Measurements from ENCODE around the gene TMEM222. TPM values are rescaled to one million over a fixed set of nuclear protein-coding genes. Genes with fewer than 3 reads are reported as not detected.

TMEM222 gene
- total and polyA plus RNA-seq, 5 donors from 2014 or later: 26.3 to 71.2 (median 64.3) TPM

GRCh38 chr1:27300341-27301051 is 21.5 kb upstream of the TMEM222 start:
- H3K27me3 ChIP-seq (ENCODE audit: control insufficient read depth, insufficient read depth, low read length): no peaks in the 10 kb centered on the region
- Mint-ChIP-seq H3K4me3 (no peak overlapping the region), H3K4me1 (peaks cover 0 to 8% (median 3%) of the 10 kb centered on the region in 4 donors), H3K36me3 (peaks cover 36% of the 10 kb centered on the region), H3K27me3 (no peaks in the 10 kb centered on the region), H3K27ac (no peak overlapping the region), H3K9me3 (no peaks in the 10 kb centered on the region)
- no peak overlapping the region for H3K27ac ChIP-seq (ENCODE audit: insufficient read depth, low read length, poor library complexity, severe bottlenecking)
- H3K36me3 ChIP-seq (ENCODE audit: control insufficient read depth, insufficient read depth, low read length): peaks cover 75% of the 10 kb centered on the region
- no peaks in the 10 kb centered on the region for H3K9me3 ChIP-seq (ENCODE audit: control insufficient read depth in 2 of 2, low read length in 2 of 2)
- ATAC-seq (ENCODE audit: low read depth in 2 of 2) (peak; percentile 90 to 91), DNase-seq (peak; percentile 63 to 81 (median 79))
- no peaks in the 10 kb centered on the region for H3K4me1 ChIP-seq (ENCODE audit: control insufficient read depth, insufficient read depth, low read length, poor library complexity, severe bottlenecking)
- H3K4me3 ChIP-seq (ENCODE audit: low read depth, low read length): no peak overlapping the region

- Histone ChIP-seq H3K4me1 (ENCODE audit: control insufficient read depth, insufficient read depth, low read length, poor library complexity, severe bottlenecking) (no peaks in the 10 kb centered on the region), H3K4me3 (ENCODE audit: low read depth, low read length) (no peak overlapping the region), H3K27ac (ENCODE audit: insufficient read depth, low read length, poor library complexity, severe bottlenecking) (no peak overlapping the region), H3K9me3 (ENCODE audit: control insufficient read depth in 2 of 2, low read length in 2 of 2) (no peaks in the 10 kb centered on the region), H3K36me3 (ENCODE audit: control insufficient read depth, insufficient read depth, low read length) (peaks cover 72% of the 10 kb centered on the region), H3K27me3 (ENCODE audit: control insufficient read depth, insufficient read depth, low read length) (no peaks in the 10 kb centered on the region)
- DNase-seq: no peak
- Mint-ChIP-seq H3K9me3 (no peaks in the 10 kb centered on the region), H3K27me3 (no peaks in the 10 kb centered on the region), H3K4me3 (no peak overlapping the region), H3K27ac (peak overlapping the region in 1 of 3 donors; percentile 15), H3K4me1 (peaks cover 0 to 8% (median 3%) of the 10 kb centered on the region in 4 donors), H3K36me3 (peaks cover 39% of the 10 kb centered on the region)
- no peak for ATAC-seq (ENCODE audit: low read depth in 2 of 2)
Observed at GRCh38 chr1:27301052-27301422, 20.9 kb upstream of the TMEM222 start.

- Mint-ChIP-seq H3K9me3 (no peaks in the 10 kb centered on the region), H3K36me3 (peaks cover 36% of the 10 kb centered on the region), H3K4me3 (no peak overlapping the region), H3K4me1 (peaks cover 0 to 8% (median 3%) of the 10 kb centered on the region in 4 donors), H3K27me3 (no peaks in the 10 kb centered on the region), H3K27ac (peak overlapping the region in 1 of 3 donors; percentile 29)
- no peak for ATAC-seq (ENCODE audit: low read depth in 2 of 2)
- Histone ChIP-seq H3K27me3 (ENCODE audit: control insufficient read depth, insufficient read depth, low read length) (no peaks in the 10 kb centered on the region), H3K9me3 (ENCODE audit: control insufficient read depth in 2 of 2, low read length in 2 of 2) (no peaks in the 10 kb centered on the region), H3K27ac (ENCODE audit: insufficient read depth, low read length, poor library complexity, severe bottlenecking) (no peak overlapping the region), H3K36me3 (ENCODE audit: control insufficient read depth, insufficient read depth, low read length) (peaks cover 70% of the 10 kb centered on the region), H3K4me3 (ENCODE audit: low read depth, low read length) (no peak overlapping the region), H3K4me1 (ENCODE audit: control insufficient read depth, insufficient read depth, low read length, poor library complexity, severe bottlenecking) (no peaks in the 10 kb centered on the region)
- DNase-seq: no peak
Observed at GRCh38 chr1:27301582-27302199, 20.3 kb upstream of the TMEM222 start.

GRCh38 chr1:27302612-27303011 is 19.4 kb upstream of the TMEM222 start:
- no peaks in the 10 kb centered on the region for H3K27me3 Mint-ChIP-seq
- DNase-seq: no peak
- Histone ChIP-seq H3K27me3 (ENCODE audit: control insufficient read depth, insufficient read depth, low read length) (no peaks in the 10 kb centered on the region), H3K4me3 (ENCODE audit: low read depth, low read length) (no peak overlapping the region), H3K36me3 (ENCODE audit: control insufficient read depth, insufficient read depth, low read length) (peaks cover 61% of the 10 kb centered on the region), H3K4me1 (ENCODE audit: control insufficient read depth, insufficient read depth, low read length, poor library complexity, severe bottlenecking) (no peaks in the 10 kb centered on the region), H3K27ac (ENCODE audit: insufficient read depth, low read length, poor library complexity, severe bottlenecking) (no peak overlapping the region), H3K9me3 (ENCODE audit: control insufficient read depth in 2 of 2, low read length in 2 of 2) (no peaks in the 10 kb centered on the region)
- no peak overlapping the region for H3K27ac Mint-ChIP-seq
- no peak overlapping the region for H3K4me3 Mint-ChIP-seq
- peaks cover 36% of the 10 kb centered on the region for H3K36me3 Mint-ChIP-seq
- H3K9me3 Mint-ChIP-seq: no peaks in the 10 kb centered on the region
- peaks cover 0 to 8% (median 3%) of the 10 kb centered on the region in 4 donors for H3K4me1 Mint-ChIP-seq
- no peak for ATAC-seq (ENCODE audit: low read depth in 2 of 2)

GRCh38 chr1:27303509-27303908 is 18.5 kb upstream of the TMEM222 start:
- Mint-ChIP-seq H3K27ac (no peak overlapping the region), H3K4me3 (no peak overlapping the region), H3K27me3 (no peaks in the 10 kb centered on the region), H3K36me3 (peaks cover 29% of the 10 kb centered on the region), H3K4me1 (peaks cover 0 to 8% (median 3%) of the 10 kb centered on the region in 4 donors), H3K9me3 (no peaks in the 10 kb centered on the region)
- H3K36me3 ChIP-seq (ENCODE audit: control insufficient read depth, insufficient read depth, low read length): peaks cover 52% of the 10 kb centered on the region
- no peak overlapping the region for H3K27ac ChIP-seq (ENCODE audit: insufficient read depth, low read length, poor library complexity, severe bottlenecking)
- ATAC-seq (ENCODE audit: low read depth in 2 of 2) (no peak), DNase-seq (no peak)
- no peaks in the 10 kb centered on the region for H3K9me3 ChIP-seq (ENCODE audit: control insufficient read depth in 2 of 2, low read length in 2 of 2)
- no peak overlapping the region for H3K4me3 ChIP-seq (ENCODE audit: low read depth, low read length)
- no peaks in the 10 kb centered on the region for H3K4me1 ChIP-seq (ENCODE audit: control insufficient read depth, insufficient read depth, low read length, poor library complexity, severe bottlenecking)
- no peaks in the 10 kb centered on the region for H3K27me3 ChIP-seq (ENCODE audit: control insufficient read depth, insufficient read depth, low read length)

- H3K36me3 Mint-ChIP-seq: peaks cover 27% of the 10 kb centered on the region
- H3K9me3 ChIP-seq (ENCODE audit: control insufficient read depth in 2 of 2, low read length in 2 of 2): no peaks in the 10 kb centered on the region
- H3K4me1 Mint-ChIP-seq: peaks cover 0 to under 1% (median 0%) of the 10 kb centered on the region in 4 donors
- H3K27ac ChIP-seq (ENCODE audit: insufficient read depth, low read length, poor library complexity, severe bottlenecking): no peak overlapping the region
- H3K27me3 ChIP-seq (ENCODE audit: control insufficient read depth, insufficient read depth, low read length): no peaks in the 10 kb centered on the region
- DNase-seq (no peak), ATAC-seq (ENCODE audit: low read depth in 2 of 2) (no peak)
- no peaks in the 10 kb centered on the region for H3K27me3 Mint-ChIP-seq
- no peaks in the 10 kb centered on the region for H3K4me1 ChIP-seq (ENCODE audit: control insufficient read depth, insufficient read depth, low read length, poor library complexity, severe bottlenecking)
- peaks cover 34% of the 10 kb centered on the region for H3K36me3 ChIP-seq (ENCODE audit: control insufficient read depth, insufficient read depth, low read length)
- H3K4me3 ChIP-seq (ENCODE audit: low read depth, low read length): no peak overlapping the region
- no peak overlapping the region for H3K4me3 Mint-ChIP-seq
- H3K27ac Mint-ChIP-seq: no peak overlapping the region
- H3K9me3 Mint-ChIP-seq: no peaks in the 10 kb centered on the region
Observed at GRCh38 chr1:27306071-27306470, 15.9 kb upstream of the TMEM222 start.

- H3K4me3 Mint-ChIP-seq: no peak overlapping the region
- no peak overlapping the region for H3K27ac Mint-ChIP-seq
- no peaks in the 10 kb centered on the region for H3K9me3 ChIP-seq (ENCODE audit: control insufficient read depth in 2 of 2, low read length in 2 of 2)
- H3K36me3 ChIP-seq (ENCODE audit: control insufficient read depth, insufficient read depth, low read length): peaks cover 25% of the 10 kb centered on the region
- no peak for ATAC-seq (ENCODE audit: low read depth in 2 of 2)
- DNase-seq: no peak
- H3K36me3 Mint-ChIP-seq: peaks cover 19% of the 10 kb centered on the region
- H3K9me3 Mint-ChIP-seq: no peaks in the 10 kb centered on the region
- no peaks in the 10 kb centered on the region for H3K4me1 ChIP-seq (ENCODE audit: control insufficient read depth, insufficient read depth, low read length, poor library complexity, severe bottlenecking)
- H3K4me3 ChIP-seq (ENCODE audit: low read depth, low read length): no peak overlapping the region
- no peaks in the 10 kb centered on the region for H3K27me3 Mint-ChIP-seq
- no peak overlapping the region for H3K27ac ChIP-seq (ENCODE audit: insufficient read depth, low read length, poor library complexity, severe bottlenecking)
- no peaks in the 10 kb centered on the region for H3K27me3 ChIP-seq (ENCODE audit: control insufficient read depth, insufficient read depth, low read length)
- no peaks in the 10 kb centered on the region for H3K4me1 Mint-ChIP-seq
Observed at GRCh38 chr1:27306892-27307761, 14.8 kb upstream of the TMEM222 start.
